ENCODE measurements around the gene SGK1. TPM values are rescaled to one million over a fixed set of nuclear protein-coding genes. Genes with fewer than 3 reads are reported as not detected.
"Not testable (repeated sequence)": the region's sequence is repeated elsewhere in the genome, so short reads cannot be mapped to it uniquely, and the experiment has no call there.

Gene SGK1
- total and polyA plus RNA-seq, 5 donors from 2014 or later: 3.6 to 193 (median 4.1) TPM

DNA sequence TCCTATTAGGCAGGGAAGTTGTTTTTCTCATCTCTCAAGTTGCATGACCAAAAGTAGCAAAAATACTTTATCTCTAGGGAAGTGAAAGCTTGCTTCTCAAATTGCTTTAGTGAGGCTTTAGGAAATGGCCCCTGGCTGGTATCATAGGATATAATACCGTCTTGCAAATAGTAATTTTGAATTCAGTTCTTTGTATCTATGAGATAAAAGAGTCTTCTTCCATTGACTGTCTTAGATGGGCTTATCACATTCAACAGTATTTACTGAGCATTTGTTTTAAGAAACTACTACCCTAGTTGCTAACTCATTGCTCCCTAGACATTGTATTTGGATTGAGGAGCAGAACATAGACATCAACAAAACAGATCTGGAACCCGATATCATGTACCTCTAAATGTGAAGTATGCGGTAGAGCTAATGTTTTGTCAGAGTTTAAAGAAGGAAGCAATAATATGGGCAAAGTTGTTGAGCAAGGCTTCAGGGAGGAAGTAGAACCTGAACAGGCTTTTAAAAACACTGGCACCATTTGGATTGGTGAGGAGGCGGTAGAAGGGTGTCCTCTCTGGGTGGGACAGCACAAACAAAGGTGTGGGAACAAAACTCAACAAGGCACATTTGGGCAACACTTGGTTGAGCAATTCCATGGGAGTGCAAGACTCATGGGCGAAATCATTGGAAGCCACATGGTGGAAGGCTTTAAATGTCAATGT is 101.5 kb downstream of the SGK1 start:
- Histone ChIP-seq H3K9me3 (ENCODE audit: control insufficient read depth in 2 of 2, low read length in 2 of 2) (no peaks in the 10 kb centered on the region), H3K27ac (ENCODE audit: insufficient read depth, low read length, poor library complexity, severe bottlenecking) (no peak overlapping the region), H3K27me3 (ENCODE audit: control insufficient read depth, insufficient read depth, low read length) (no peaks in the 10 kb centered on the region), H3K36me3 (ENCODE audit: control insufficient read depth, insufficient read depth, low read length) (no peaks in the 10 kb centered on the region), H3K4me3 (ENCODE audit: low read depth, low read length) (no peak overlapping the region), H3K4me1 (ENCODE audit: control insufficient read depth, insufficient read depth, low read length, poor library complexity, severe bottlenecking) (no peaks in the 10 kb centered on the region)
- H3K27ac Mint-ChIP-seq: peak overlapping the region in 1 of 3 donors; percentile 22
- no peak for ATAC-seq (ENCODE audit: low read depth in 2 of 2)
- no peak for DNase-seq
- peaks cover 6% of the 10 kb centered on the region for H3K36me3 Mint-ChIP-seq
- peaks cover 7 to 14% (median 13%) of the 10 kb centered on the region in 4 donors for H3K4me1 Mint-ChIP-seq
- no peaks in the 10 kb centered on the region for H3K9me3 Mint-ChIP-seq
- H3K4me3 Mint-ChIP-seq: no peak overlapping the region
- H3K27me3 Mint-ChIP-seq: no peaks in the 10 kb centered on the region

DNA sequence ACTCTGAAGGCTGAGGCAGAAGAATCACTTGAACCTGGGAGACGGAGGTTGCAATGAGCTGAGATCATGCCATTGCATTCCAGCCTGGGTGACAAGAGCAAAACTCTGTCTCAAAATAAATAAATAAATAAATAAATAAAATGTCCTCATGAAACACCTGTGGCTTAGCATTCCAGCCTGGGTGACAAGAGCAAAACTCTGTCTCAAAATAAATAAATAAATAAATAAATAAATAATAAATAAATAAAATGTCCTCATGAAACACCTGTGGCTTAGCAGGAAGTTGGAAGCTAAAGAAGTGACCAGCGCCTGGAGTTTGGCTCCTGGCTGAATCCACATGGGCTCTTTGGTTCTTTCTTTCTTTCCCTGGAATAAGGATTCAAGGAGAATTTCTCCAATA is 104.5 kb downstream of the SGK1 start:
- H3K4me3 Mint-ChIP-seq; H3K27ac ChIP-seq (ENCODE audit: insufficient read depth, low read length, poor library complexity, severe bottlenecking); DNase-seq; H3K27me3 ChIP-seq (ENCODE audit: control insufficient read depth, insufficient read depth, low read length); H3K4me3 ChIP-seq (ENCODE audit: low read depth, low read length); H3K9me3 Mint-ChIP-seq; H3K27ac Mint-ChIP-seq; H3K9me3 ChIP-seq (ENCODE audit: control insufficient read depth in 2 of 2, low read length in 2 of 2); H3K4me1 ChIP-seq (ENCODE audit: control insufficient read depth, insufficient read depth, low read length, poor library complexity, severe bottlenecking); H3K36me3 Mint-ChIP-seq; ATAC-seq (ENCODE audit: low read depth in 2 of 2); H3K36me3 ChIP-seq (ENCODE audit: control insufficient read depth, insufficient read depth, low read length); H3K27me3 Mint-ChIP-seq: not testable (repeated sequence)
- H3K4me1 Mint-ChIP-seq: peaks cover 6 to 14% (median 7%) of the 10 kb centered on the region in 4 donors

GRCh38 chr6:134211297-134211696 is 106.6 kb downstream of the SGK1 start:
- ATAC-seq (ENCODE audit: low read depth in 2 of 2): no peak
- no peaks in the 10 kb centered on the region for H3K9me3 ChIP-seq (ENCODE audit: control insufficient read depth in 2 of 2, low read length in 2 of 2)
- Mint-ChIP-seq H3K4me1 (peaks cover 0 to 6% (median under 1%) of the 10 kb centered on the region in 4 donors), H3K4me3 (no peak overlapping the region), H3K27me3 (no peaks in the 10 kb centered on the region), H3K36me3 (no peaks in the 10 kb centered on the region), H3K9me3 (no peaks in the 10 kb centered on the region), H3K27ac (no peak overlapping the region)
- H3K36me3 ChIP-seq (ENCODE audit: control insufficient read depth, insufficient read depth, low read length): no peaks in the 10 kb centered on the region
- DNase-seq: no peak
- no peak overlapping the region for H3K27ac ChIP-seq (ENCODE audit: insufficient read depth, low read length, poor library complexity, severe bottlenecking)
- no peaks in the 10 kb centered on the region for H3K4me1 ChIP-seq (ENCODE audit: control insufficient read depth, insufficient read depth, low read length, poor library complexity, severe bottlenecking)
- H3K4me3 ChIP-seq (ENCODE audit: low read depth, low read length): no peak overlapping the region
- no peaks in the 10 kb centered on the region for H3K27me3 ChIP-seq (ENCODE audit: control insufficient read depth, insufficient read depth, low read length)

DNA sequence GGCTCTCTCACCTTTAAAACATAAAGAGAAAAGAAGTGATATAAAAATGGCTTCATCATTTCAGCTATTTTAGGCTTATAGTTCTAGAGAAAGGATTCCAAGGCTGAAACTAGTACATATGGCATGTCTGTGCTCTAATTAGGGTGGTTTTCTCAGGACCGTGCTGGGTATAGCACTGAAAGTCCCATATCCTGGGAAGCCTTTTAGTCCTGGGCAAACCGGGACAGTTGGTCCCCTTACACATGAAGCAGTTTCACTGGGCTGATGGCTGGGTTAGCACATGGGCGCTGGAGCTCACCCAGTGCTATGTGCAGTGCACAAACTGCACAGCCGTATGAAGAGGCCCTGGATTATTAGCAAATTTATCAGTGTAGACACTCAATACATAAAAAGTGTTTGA is 110.5 kb downstream of the SGK1 start:
- Mint-ChIP-seq H3K36me3 (no peaks in the 10 kb centered on the region), H3K9me3 (peaks cover 0 to 10% (median 3%) of the 10 kb centered on the region in 7 donors), H3K4me1 (peaks cover 0 to 4% (median 3%) of the 10 kb centered on the region in 4 donors), H3K4me3 (no peak overlapping the region), H3K27ac (no peak overlapping the region), H3K27me3 (no peaks in the 10 kb centered on the region)
- H3K27me3 ChIP-seq (ENCODE audit: control insufficient read depth, insufficient read depth, low read length): no peaks in the 10 kb centered on the region
- no peaks in the 10 kb centered on the region for H3K4me1 ChIP-seq (ENCODE audit: control insufficient read depth, insufficient read depth, low read length, poor library complexity, severe bottlenecking)
- H3K4me3 ChIP-seq (ENCODE audit: low read depth, low read length): no peak overlapping the region
- ATAC-seq (ENCODE audit: low read depth in 2 of 2): no peak
- no peak overlapping the region for H3K27ac ChIP-seq (ENCODE audit: insufficient read depth, low read length, poor library complexity, severe bottlenecking)
- peaks cover 0 to 6% of the 10 kb centered on the region in 2 experiments for H3K9me3 ChIP-seq (ENCODE audit: control insufficient read depth in 2 of 2, low read length in 2 of 2)
- no peak for DNase-seq
- no peaks in the 10 kb centered on the region for H3K36me3 ChIP-seq (ENCODE audit: control insufficient read depth, insufficient read depth, low read length)

- H3K36me3 Mint-ChIP-seq: no peaks in the 10 kb centered on the region
- H3K4me1 ChIP-seq (ENCODE audit: control insufficient read depth, insufficient read depth, low read length, poor library complexity, severe bottlenecking): no peaks in the 10 kb centered on the region
- no peak overlapping the region for H3K4me3 Mint-ChIP-seq
- H3K4me3 ChIP-seq (ENCODE audit: low read depth, low read length): no peak overlapping the region
- no peak overlapping the region for H3K27ac ChIP-seq (ENCODE audit: insufficient read depth, low read length, poor library complexity, severe bottlenecking)
- no peak for DNase-seq
- H3K36me3 ChIP-seq (ENCODE audit: control insufficient read depth, insufficient read depth, low read length): no peaks in the 10 kb centered on the region
- peak overlapping the region in 1 of 3 donors; percentile 45 for H3K27ac Mint-ChIP-seq
- no peak for ATAC-seq (ENCODE audit: low read depth in 2 of 2)
- H3K9me3 Mint-ChIP-seq: peaks cover 0 to 10% (median 3%) of the 10 kb centered on the region in 7 donors
- no peaks in the 10 kb centered on the region for H3K27me3 ChIP-seq (ENCODE audit: control insufficient read depth, insufficient read depth, low read length)
- peaks cover under 1 to 4% (median 3%) of the 10 kb centered on the region in 4 donors for H3K4me1 Mint-ChIP-seq
- H3K9me3 ChIP-seq (ENCODE audit: control insufficient read depth in 2 of 2, low read length in 2 of 2): peaks cover 0 to 6% of the 10 kb centered on the region in 2 experiments
- H3K27me3 Mint-ChIP-seq: no peaks in the 10 kb centered on the region
Measured at GRCh38 chr6:134205366-134205765, 112.5 kb downstream of the SGK1 start.

DNA sequence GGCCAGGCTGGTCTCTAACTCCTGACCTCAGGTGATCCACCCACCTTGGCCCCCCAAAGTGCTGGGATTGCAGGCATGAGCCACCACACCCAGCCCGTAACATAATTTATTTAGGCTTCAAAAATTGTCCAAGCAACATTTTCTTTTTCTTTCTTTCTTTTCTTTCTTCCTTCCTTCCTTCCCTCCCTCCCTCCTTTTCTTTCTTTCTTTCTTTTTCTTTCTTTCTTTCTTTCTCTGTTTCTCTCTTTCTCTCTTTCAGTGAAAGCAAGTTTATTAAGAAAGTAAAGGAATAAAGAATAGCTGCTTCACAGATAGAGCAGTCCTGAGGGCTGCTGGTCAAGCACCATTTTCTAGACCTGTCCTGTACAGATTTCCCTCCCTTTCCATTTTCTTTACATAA is 113.2 kb downstream of the SGK1 start:
- not testable (repeated sequence) for H3K27me3 ChIP-seq (ENCODE audit: control insufficient read depth, insufficient read depth, low read length); H3K4me1 ChIP-seq (ENCODE audit: control insufficient read depth, insufficient read depth, low read length, poor library complexity, severe bottlenecking); H3K9me3 ChIP-seq (ENCODE audit: control insufficient read depth in 2 of 2, low read length in 2 of 2); H3K36me3 ChIP-seq (ENCODE audit: control insufficient read depth, insufficient read depth, low read length); H3K36me3 Mint-ChIP-seq; DNase-seq; ATAC-seq (ENCODE audit: low read depth in 2 of 2); H3K4me1 Mint-ChIP-seq; H3K4me3 ChIP-seq (ENCODE audit: low read depth, low read length); H3K27ac ChIP-seq (ENCODE audit: insufficient read depth, low read length, poor library complexity, severe bottlenecking); H3K4me3 Mint-ChIP-seq; H3K27me3 Mint-ChIP-seq
- Mint-ChIP-seq H3K27ac (peak overlapping the region in 2 of 3 donors; percentile 45 to 64), H3K9me3 (peaks cover 0 to 10% (median 3%) of the 10 kb centered on the region in 7 donors)

GRCh38 chr6:134204031-134204430 is 113.9 kb downstream of the SGK1 start:
- Histone ChIP-seq H3K36me3 (ENCODE audit: control insufficient read depth, insufficient read depth, low read length) (no peaks in the 10 kb centered on the region), H3K4me3 (ENCODE audit: low read depth, low read length) (no peak overlapping the region), H3K27ac (ENCODE audit: insufficient read depth, low read length, poor library complexity, severe bottlenecking) (no peak overlapping the region), H3K4me1 (ENCODE audit: control insufficient read depth, insufficient read depth, low read length, poor library complexity, severe bottlenecking) (no peaks in the 10 kb centered on the region), H3K9me3 (ENCODE audit: control insufficient read depth in 2 of 2, low read length in 2 of 2) (peaks cover 0 to 6% of the 10 kb centered on the region in 2 experiments), H3K27me3 (ENCODE audit: control insufficient read depth, insufficient read depth, low read length) (no peaks in the 10 kb centered on the region)
- no peak for ATAC-seq (ENCODE audit: low read depth in 2 of 2)
- peaks cover 0 to 10% (median 3%) of the 10 kb centered on the region in 7 donors for H3K9me3 Mint-ChIP-seq
- peaks cover 10 to 12% (median 11%) of the 10 kb centered on the region in 4 donors for H3K4me1 Mint-ChIP-seq
- no peak overlapping the region for H3K4me3 Mint-ChIP-seq
- no peak for DNase-seq
- H3K36me3 Mint-ChIP-seq: no peaks in the 10 kb centered on the region
- H3K27me3 Mint-ChIP-seq: no peaks in the 10 kb centered on the region
- H3K27ac Mint-ChIP-seq: no peak overlapping the region

GRCh38 chr6:134201716-134202115 is 116.2 kb downstream of the SGK1 start:
- Histone ChIP-seq H3K4me3 (ENCODE audit: low read depth, low read length) (no peak overlapping the region), H3K27me3 (ENCODE audit: control insufficient read depth, insufficient read depth, low read length) (no peaks in the 10 kb centered on the region), H3K27ac (ENCODE audit: insufficient read depth, low read length, poor library complexity, severe bottlenecking) (no peak overlapping the region), H3K9me3 (ENCODE audit: control insufficient read depth in 2 of 2, low read length in 2 of 2) (peaks cover 0 to 6% of the 10 kb centered on the region in 2 experiments), H3K4me1 (ENCODE audit: control insufficient read depth, insufficient read depth, low read length, poor library complexity, severe bottlenecking) (no peaks in the 10 kb centered on the region), H3K36me3 (ENCODE audit: control insufficient read depth, insufficient read depth, low read length) (no peaks in the 10 kb centered on the region)
- Mint-ChIP-seq H3K4me3 (no peak overlapping the region), H3K4me1 (peaks cover 12 to 21% (median 16%) of the 10 kb centered on the region in 4 donors), H3K27me3 (no peaks in the 10 kb centered on the region), H3K27ac (no peak overlapping the region), H3K9me3 (peaks cover 0 to 10% (median 3%) of the 10 kb centered on the region in 7 donors), H3K36me3 (no peaks in the 10 kb centered on the region)
- DNase-seq: no peak
- ATAC-seq (ENCODE audit: low read depth in 2 of 2): no peak

All from CD4-positive, CD25-positive, alpha-beta regulatory T cell (primary cell).